C4-2B (cell line): ENCODE data around the gene FCER1G.

ENCODE experiments used
- H3K27ac ChIP-seq: fragments of 450-650 bp; 2 replicates; pipeline ENCODE4 v1.5.1; 2017
- CTCF ChIP-seq: fragments of 450-650 bp; conservative IDR thresholded peaks from 2 replicates; pipeline ENCODE4 v1.5.1; 2017; ENCODE audit warnings: mild to moderate bottlenecking
- ZFX ChIP-seq: fragments of 450-650 bp; IDR thresholded peaks from 2 replicates; pipeline ENCODE4 v1.6.1; 2017

The FCER1G gene

GRCh38 chr1:161196111-161196510, 19.0 kb upstream of the FCER1G start:
- TF ChIP-seq ZFX (no peak), CTCF (no peak)
- no peak overlapping the region for H3K27ac ChIP-seq

- no peak overlapping the region for H3K27ac ChIP-seq
- TF ChIP-seq CTCF (no peak), ZFX (no peak)
Observed at GRCh38 chr1:161196521-161197451, 18.3 kb upstream of the FCER1G start.

- H3K27ac ChIP-seq = no peak overlapping the region
- TF ChIP-seq CTCF (no peak), ZFX (no peak)
Observed at GRCh38 chr1:161197560-161198193, 17.4 kb upstream of the FCER1G start.

GRCh38 chr1:161198194-161198896, 16.8 kb upstream of the FCER1G start:
- H3K27ac ChIP-seq = no peak overlapping the region
- TF ChIP-seq CTCF (no peak), ZFX (no peak)

- no peak within 1 kb of the TSS for H3K27ac ChIP-seq
Observed at GRCh38 chr1:161198897-161199431, 16.1 kb upstream of the FCER1G start, which contains the start of gene ADAMTS4. ADAMTS4 (minus strand) TSS chr1:161199054; CDS start chr1:161198627, 427 bp downstream.

GRCh38 chr1:161199506-161200139, 15.5 kb upstream of the FCER1G start:
- TF ChIP-seq ZFX (no peak), CTCF (no peak)
- no peak overlapping the region for H3K27ac ChIP-seq

More at GRCh38 chr1:161198897-161199431, 16.1 kb upstream of the FCER1G start, which contains the start of gene ADAMTS4:
- TF ChIP-seq CTCF = no peak
- TF ChIP-seq ZFX = no peak
